Activated naive CD4-positive, alpha-beta T cell treated with anti-CD3 and anti-CD28 coated beads, Interleukin-2, amount 50 U/mL, for 24 hours (primary cell): ENCODE measurements around the gene PPP1R26.

Experiments
- H3K27ac Mint-ChIP-seq: one replicate; pipeline ENCODE4 v1.8.0; 2021; ENCODE audit warnings: mild to moderate bottlenecking, mixed read lengths
- H3K27me3 Mint-ChIP-seq: one replicate; pipeline ENCODE4 v1.8.0; 2021; ENCODE audit warnings: mixed read lengths
- H3K36me3 Mint-ChIP-seq: one replicate; pipeline ENCODE4 v1.8.0; 2021; ENCODE audit warnings: mixed read lengths
- H3K4me1 Mint-ChIP-seq: one replicate; pipeline ENCODE4 v1.8.0; 2021; ENCODE audit warnings: mixed read lengths
- H3K4me3 Mint-ChIP-seq: one replicate; pipeline ENCODE4 v1.8.0; 2021; ENCODE audit warnings: mild to moderate bottlenecking, mixed read lengths
- H3K9me3 Mint-ChIP-seq: one replicate; pipeline ENCODE4 v1.8.0; 2021; ENCODE audit warnings: mixed read lengths

The PPP1R26 gene

GRCh38 chr9:135516132-135516860 lies 36.7 kb downstream of the PPP1R26 start:
- Mint-ChIP-seq H3K36me3 (no peaks in the 10 kb centered on the region), H3K9me3 (no peaks in the 10 kb centered on the region), H3K4me3 (no peak overlapping the region), H3K4me1 (no peaks in the 10 kb centered on the region), H3K27me3 (peaks cover 2% of the 10 kb centered on the region), H3K27ac (no peak overlapping the region)

- Mint-ChIP-seq H3K4me1 (no peaks in the 10 kb centered on the region), H3K27me3 (peaks cover 2% of the 10 kb centered on the region), H3K9me3 (no peaks in the 10 kb centered on the region), H3K4me3 (no peak overlapping the region), H3K36me3 (no peaks in the 10 kb centered on the region), H3K27ac (no peak overlapping the region)
Observed at GRCh38 chr9:135517407-135517822, 37.8 kb downstream of the PPP1R26 start.

GRCh38 chr9:135519179-135519971 lies 39.8 kb downstream of the PPP1R26 start:
- Mint-ChIP-seq H3K4me3 (no peak overlapping the region), H3K4me1 (no peaks in the 10 kb centered on the region), H3K27me3 (peaks cover 2% of the 10 kb centered on the region), H3K27ac (no peak overlapping the region), H3K9me3 (no peaks in the 10 kb centered on the region), H3K36me3 (no peaks in the 10 kb centered on the region)

- Mint-ChIP-seq H3K27me3 (peaks cover 2% of the 10 kb centered on the region), H3K4me3 (no peak within 1 kb of the TSS), H3K9me3 (no peaks in the 10 kb centered on the region), H3K36me3 (no peaks in the 10 kb centered on the region), H3K27ac (no peak within 1 kb of the TSS), H3K4me1 (no peaks in the 10 kb centered on the region)
Observed at GRCh38 chr9:135520916-135521607, 41.5 kb downstream of the PPP1R26 start, which contains the start of gene LCN1. Gene LCN1, plus strand, starts transcription at chr9:135521440. Its CDS starts 58 bp downstream, at chr9:135521498.

- Mint-ChIP-seq H3K9me3 (no peaks in the 10 kb centered on the region), H3K36me3 (no peaks in the 10 kb centered on the region), H3K27me3 (peaks cover 2% of the 10 kb centered on the region), H3K4me3 (no peak overlapping the region), H3K4me1 (no peaks in the 10 kb centered on the region), H3K27ac (no peak overlapping the region)
Observed at GRCh38 chr9:135521608-135522095, 42.1 kb downstream of the PPP1R26 start.

- H3K27ac Mint-ChIP-seq: no peak overlapping the region
- H3K36me3 Mint-ChIP-seq: no peaks in the 10 kb centered on the region
- peaks cover 2% of the 10 kb centered on the region for H3K27me3 Mint-ChIP-seq
- H3K4me3 Mint-ChIP-seq: no peak overlapping the region
- no peaks in the 10 kb centered on the region for H3K4me1 Mint-ChIP-seq
- H3K9me3 Mint-ChIP-seq: no peaks in the 10 kb centered on the region
Observed at GRCh38 chr9:135522137-135522877, 42.7 kb downstream of the PPP1R26 start.

GRCh38 chr9:135522931-135523330 lies 43.3 kb downstream of the PPP1R26 start:
- Mint-ChIP-seq H3K36me3 (no peaks in the 10 kb centered on the region), H3K4me3 (no peak overlapping the region), H3K9me3 (no peaks in the 10 kb centered on the region), H3K27me3 (peaks cover 2% of the 10 kb centered on the region), H3K27ac (no peak overlapping the region), H3K4me1 (no peaks in the 10 kb centered on the region)

- Mint-ChIP-seq H3K4me1 (no peaks in the 10 kb centered on the region), H3K27ac (no peak overlapping the region), H3K36me3 (no peaks in the 10 kb centered on the region), H3K4me3 (no peak overlapping the region), H3K9me3 (no peaks in the 10 kb centered on the region), H3K27me3 (peaks cover 2% of the 10 kb centered on the region)
Observed at GRCh38 chr9:135523521-135524129, 44.0 kb downstream of the PPP1R26 start.

- Mint-ChIP-seq H3K27ac (no peak overlapping the region), H3K4me3 (no peak overlapping the region), H3K9me3 (no peaks in the 10 kb centered on the region), H3K4me1 (no peaks in the 10 kb centered on the region), H3K36me3 (no peaks in the 10 kb centered on the region), H3K27me3 (peaks cover under 1% of the 10 kb centered on the region)
Observed at GRCh38 chr9:135524130-135524861, 44.7 kb downstream of the PPP1R26 start.

GRCh38 chr9:135525241-135526088 lies 45.9 kb downstream of the PPP1R26 start:
- no peaks in the 10 kb centered on the region for H3K27me3 Mint-ChIP-seq
- H3K4me1 Mint-ChIP-seq: no peaks in the 10 kb centered on the region
- no peak overlapping the region for H3K27ac Mint-ChIP-seq
- H3K9me3 Mint-ChIP-seq: no peaks in the 10 kb centered on the region
- no peak overlapping the region for H3K4me3 Mint-ChIP-seq
- H3K36me3 Mint-ChIP-seq: no peaks in the 10 kb centered on the region

GRCh38 chr9:135526089-135526729 lies 46.6 kb downstream of the PPP1R26 start:
- no peaks in the 10 kb centered on the region for H3K4me1 Mint-ChIP-seq
- no peaks in the 10 kb centered on the region for H3K36me3 Mint-ChIP-seq
- peaks cover under 1% of the 10 kb centered on the region for H3K27me3 Mint-ChIP-seq
- H3K4me3 Mint-ChIP-seq: no peak overlapping the region
- H3K27ac Mint-ChIP-seq: no peak overlapping the region
- no peaks in the 10 kb centered on the region for H3K9me3 Mint-ChIP-seq

GRCh38 chr9:135526730-135527571 lies 47.4 kb downstream of the PPP1R26 start:
- Mint-ChIP-seq H3K36me3 (no peaks in the 10 kb centered on the region), H3K9me3 (no peaks in the 10 kb centered on the region), H3K4me3 (no peak overlapping the region), H3K27ac (no peak overlapping the region), H3K4me1 (no peaks in the 10 kb centered on the region), H3K27me3 (peaks cover 5% of the 10 kb centered on the region)
